AG04450 (cell line): ENCODE results near the gene MTA1. TPM values are rescaled to one million over a fixed set of nuclear protein-coding genes. Genes with fewer than 3 reads are reported as not detected.

ENCODE experiments used
- CTCF ChIA-PET: fragments of 300-600, 350-600 bp; formaldehyde crosslinking; extraction: SDS; loops from one replicate; lab custom pipeline; 2022; ENCODE audit warnings: antibody characterized with exemption, inconsistent platforms; lab: Charles Lee
- POLR2A ChIA-PET: fragments of 350-600 bp; formaldehyde crosslinking; extraction: SDS; loops from one replicate; lab custom pipeline; 2021; ENCODE audit warnings: antibody characterized with exemption, inconsistent platforms; lab: Yijun Ruan, JAX
- DNase-seq: peaks from one replicate; pipeline ENCODE4 v3.0.0-alpha.2; 2011; ENCODE audit warnings: low read depth, low spot score
- H3K27ac ChIP-seq: one replicate; pipeline ENCODE4 v1.5.1; 2012; ENCODE audit warnings: low read depth, low read length, control low read depth
- H3K27me3 ChIP-seq: one replicate; pipeline ENCODE4 v1.6.0; 2012; ENCODE audit warnings: low read length; ENCODE audit not compliant: control insufficient read depth, insufficient read depth
- H3K4me3 ChIP-seq: 2 replicates; pipeline ENCODE4 v1.5.1; 2011; ENCODE audit warnings: mild to moderate bottlenecking, low read depth, low read length, control low read depth
- H3K9me3 ChIP-seq: 2 replicates; pipeline ENCODE4 v1.5.1; 2012; ENCODE audit warnings: low read length; ENCODE audit not compliant: control insufficient read depth, insufficient read depth
- polyA plus RNA-seq: library from polyadenylated mRNA; depleted of rRNA; stranded (reverse); fragments of >200 nt; gene quantifications from 2 replicates; pipeline ENCODE4 v1.2.3, GENCODE V29; 2011
- TF ChIP-seq, protein P1 (sequence below): IDR thresholded peaks from 2 replicates; pipeline ENCODE4 v1.5.1; 2011; ENCODE audit warnings: low read depth, low read length, control low read depth, inconsistent platforms

MTA1 gene
- polyA plus RNA-seq, 1 experiment = 36.0 TPM

DNA sequence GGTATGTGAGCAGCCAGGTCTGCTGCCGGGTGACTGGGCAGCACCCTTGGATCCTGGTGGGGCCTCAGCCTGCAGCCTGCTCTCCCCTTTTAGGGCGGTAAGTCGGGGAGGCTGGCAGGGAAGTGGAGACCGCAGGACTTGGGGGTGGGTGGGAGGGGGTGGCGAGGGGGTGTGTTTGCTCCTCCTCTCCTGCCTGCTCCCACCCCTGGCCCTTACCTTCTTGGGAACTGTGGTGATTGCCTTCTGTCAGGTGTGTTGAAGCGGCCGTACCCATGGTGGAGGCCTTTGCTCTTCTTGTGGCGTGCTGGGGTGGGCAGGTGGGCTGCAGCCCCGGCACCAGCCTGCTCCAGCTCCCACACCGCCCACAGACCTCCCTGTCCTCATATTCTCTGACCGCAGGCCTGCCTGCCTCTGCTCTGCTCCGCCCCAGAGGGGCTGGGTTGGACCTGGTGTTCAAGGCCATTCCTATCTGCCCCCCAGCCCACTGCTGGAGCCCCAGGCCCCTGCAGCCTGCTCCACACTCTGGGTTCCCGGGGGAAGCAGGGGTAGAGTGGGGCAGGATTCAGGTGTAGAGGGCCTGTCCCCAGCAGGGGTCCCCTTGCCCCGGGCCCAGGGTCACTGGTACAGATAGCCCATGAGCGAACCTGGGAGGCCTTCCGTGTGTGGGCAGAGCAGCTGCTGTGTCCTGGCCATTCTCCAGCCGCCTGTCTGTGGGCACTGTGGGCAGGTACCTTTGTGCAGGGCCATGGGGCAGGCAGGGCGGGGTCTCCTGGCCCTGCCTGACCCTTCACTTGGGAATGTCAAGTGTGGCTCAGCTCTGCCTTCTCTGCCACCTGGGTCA lies 76.6 kb downstream of the MTA1 start:
- ChIA-PET POLR2A (no interaction called here), CTCF (no interaction called here)
- TF ChIP-seq, protein P1, sequence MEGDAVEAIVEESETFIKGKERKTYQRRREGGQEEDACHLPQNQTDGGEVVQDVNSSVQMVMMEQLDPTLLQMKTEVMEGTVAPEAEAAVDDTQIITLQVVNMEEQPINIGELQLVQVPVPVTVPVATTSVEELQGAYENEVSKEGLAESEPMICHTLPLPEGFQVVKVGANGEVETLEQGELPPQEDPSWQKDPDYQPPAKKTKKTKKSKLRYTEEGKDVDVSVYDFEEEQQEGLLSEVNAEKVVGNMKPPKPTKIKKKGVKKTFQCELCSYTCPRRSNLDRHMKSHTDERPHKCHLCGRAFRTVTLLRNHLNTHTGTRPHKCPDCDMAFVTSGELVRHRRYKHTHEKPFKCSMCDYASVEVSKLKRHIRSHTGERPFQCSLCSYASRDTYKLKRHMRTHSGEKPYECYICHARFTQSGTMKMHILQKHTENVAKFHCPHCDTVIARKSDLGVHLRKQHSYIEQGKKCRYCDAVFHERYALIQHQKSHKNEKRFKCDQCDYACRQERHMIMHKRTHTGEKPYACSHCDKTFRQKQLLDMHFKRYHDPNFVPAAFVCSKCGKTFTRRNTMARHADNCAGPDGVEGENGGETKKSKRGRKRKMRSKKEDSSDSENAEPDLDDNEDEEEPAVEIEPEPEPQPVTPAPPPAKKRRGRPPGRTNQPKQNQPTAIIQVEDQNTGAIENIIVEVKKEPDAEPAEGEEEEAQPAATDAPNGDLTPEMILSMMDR = no peak
- H3K27me3 ChIP-seq = no peaks in the 10 kb centered on the region
- no peak overlapping the region for H3K27ac ChIP-seq
- no peaks in the 10 kb centered on the region; the same call in 1 of the 2 replicates for H3K9me3 ChIP-seq
- H3K4me3 ChIP-seq = no peak overlapping the region
- DNase-seq = no peak

GRCh38 chr14:105496831-105497591 lies 77.4 kb downstream of the MTA1 start:
- CTCF ChIA-PET = no interaction called here
- POLR2A ChIA-PET = no interaction called here
- Histone ChIP-seq H3K9me3 (no peaks in the 10 kb centered on the region; the same call in 1 of the 2 replicates), H3K27ac (no peak overlapping the region), H3K4me3 (no peak overlapping the region), H3K27me3 (no peaks in the 10 kb centered on the region)
- DNase-seq = no peak
- TF ChIP-seq, protein P1 = no peak

DNA sequence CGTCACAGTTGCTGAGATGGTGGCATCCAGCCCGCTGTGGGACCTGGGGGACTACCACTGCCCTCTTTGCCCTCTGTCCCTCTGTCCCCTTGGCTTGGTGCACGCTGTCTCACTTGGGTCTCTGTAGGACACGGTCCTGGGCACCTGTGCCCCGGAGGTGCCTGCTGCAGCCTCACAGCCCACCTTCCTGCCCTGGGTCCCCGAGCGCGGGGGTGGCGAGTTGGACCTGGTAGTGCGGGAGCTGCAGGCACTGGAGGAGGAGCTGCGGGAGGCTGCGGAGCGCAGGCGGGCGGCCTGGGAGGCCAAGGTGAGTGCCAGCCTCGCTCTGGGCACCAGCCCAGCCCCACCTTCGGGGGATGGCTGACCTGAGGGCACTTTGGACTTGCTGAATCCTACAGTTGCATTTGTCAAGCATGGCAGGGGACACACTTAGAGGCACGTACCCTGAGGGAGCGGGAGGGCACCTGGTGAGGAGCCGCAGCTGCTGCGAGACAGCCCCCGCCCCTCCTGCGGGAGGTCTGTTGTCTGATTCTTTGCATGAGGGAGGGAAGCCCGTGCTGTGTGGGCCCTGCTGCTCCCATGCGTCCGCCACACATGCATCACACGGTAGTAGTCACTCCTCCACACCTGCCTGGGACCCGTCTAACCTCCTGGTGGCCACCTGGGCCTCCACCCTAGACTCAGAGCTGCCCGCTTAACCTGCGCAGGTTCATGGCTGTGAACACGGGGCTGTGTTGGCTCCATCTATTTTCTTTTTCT lies 78.2 kb downstream of the MTA1 start:
- CTCF ChIA-PET = no interaction called here
- no peak for DNase-seq

GRCh38 chr14:105498430-105499255 lies 79.0 kb downstream of the MTA1 start:
- Histone ChIP-seq H3K4me3 (no peak overlapping the region), H3K9me3 (no peaks in the 10 kb centered on the region; the same call in 1 of the 2 replicates), H3K27ac (no peak overlapping the region), H3K27me3 (no peaks in the 10 kb centered on the region)
- CTCF ChIA-PET = no interaction called here
- POLR2A ChIA-PET = no interaction called here
- DNase-seq = no peak
- TF ChIP-seq, protein P1 = no peak

More for the DNA sequence above, 78.2 kb downstream of the MTA1 start:
- Histone ChIP-seq H3K9me3 (no peaks in the 10 kb centered on the region; the same call in 1 of the 2 replicates), H3K27me3 (no peaks in the 10 kb centered on the region), H3K27ac (no peak overlapping the region), H3K4me3 (no peak overlapping the region)
- POLR2A ChIA-PET = no interaction called here
- TF ChIP-seq, protein P1 = no peak
